Nephron progenitor cell (in vitro differentiated cells): ENCODE measurements around the gene KIAA1549.
A peak's percentile ranks its signal among the peaks of the same experiment; 100 is the strongest.

Experiments
- DNase-seq: peaks from one replicate; pipeline ENCODE4 v3.0.0; 2021
- H3K27ac Mint-ChIP-seq: 2 replicates; pipeline ENCODE4 v1.8.0; 2021; ENCODE audit warnings: mild to moderate bottlenecking, moderate library complexity, mixed read lengths
- H3K27me3 Mint-ChIP-seq: 2 replicates; pipeline ENCODE4 v1.8.0; 2021; ENCODE audit warnings: mild to moderate bottlenecking, low read depth, mixed read lengths; ENCODE audit not compliant: poor library complexity
- H3K36me3 Mint-ChIP-seq: 2 replicates; pipeline ENCODE4 v1.8.0; 2021; ENCODE audit warnings: low read depth, mixed read lengths
- H3K4me1 Mint-ChIP-seq: 2 replicates; pipeline ENCODE4 v1.8.0; 2021; ENCODE audit warnings: mixed read lengths
- H3K4me3 Mint-ChIP-seq: 2 replicates; pipeline ENCODE4 v1.8.0; 2021; ENCODE audit warnings: mild to moderate bottlenecking, moderate library complexity, mixed read lengths
- H3K9me3 Mint-ChIP-seq: 2 replicates; pipeline ENCODE4 v1.8.0; 2021; ENCODE audit warnings: mild to moderate bottlenecking, moderate library complexity, mixed read lengths
- CTCF ChIP-seq: fragments of 200-600 bp; sonication (generic); IDR thresholded peaks from 2 replicates; pipeline ENCODE4 v1.5.0; 2021; ENCODE audit warnings: antibody characterized with exemption

The KIAA1549 gene

GRCh38 chr7:138872576-138872975 is 108.6 kb downstream of the KIAA1549 start:
- no peak overlapping the region for H3K4me3 Mint-ChIP-seq
- peaks cover 75% of the 10 kb centered on the region for H3K36me3 Mint-ChIP-seq
- H3K27me3 Mint-ChIP-seq = no peaks in the 10 kb centered on the region
- DNase-seq = no peak
- H3K27ac Mint-ChIP-seq = no peak overlapping the region
- peaks cover 12% of the 10 kb centered on the region for H3K4me1 Mint-ChIP-seq
- H3K9me3 Mint-ChIP-seq = no peaks in the 10 kb centered on the region
- TF ChIP-seq CTCF = no peak

- Mint-ChIP-seq H3K9me3 (no peaks in the 10 kb centered on the region), H3K27me3 (no peaks in the 10 kb centered on the region), H3K4me3 (no peak overlapping the region), H3K27ac (no peak overlapping the region), H3K4me1 (peaks cover 12% of the 10 kb centered on the region), H3K36me3 (peaks cover 79% of the 10 kb centered on the region)
- TF ChIP-seq CTCF = no peak
- no peak for DNase-seq
Observed at GRCh38 chr7:138871814-138872090, 109.4 kb downstream of the KIAA1549 start.

- no peak for DNase-seq
- H3K27me3 Mint-ChIP-seq = no peaks in the 10 kb centered on the region
- H3K36me3 Mint-ChIP-seq = peaks cover 77% of the 10 kb centered on the region
- H3K4me1 Mint-ChIP-seq = peaks cover 12% of the 10 kb centered on the region
- no peak overlapping the region for H3K4me3 Mint-ChIP-seq
- no peak for TF ChIP-seq CTCF
- no peaks in the 10 kb centered on the region for H3K9me3 Mint-ChIP-seq
- H3K27ac Mint-ChIP-seq = peak overlapping the region; percentile 69
Observed at GRCh38 chr7:138871065-138871813, 110.0 kb downstream of the KIAA1549 start.

GRCh38 chr7:138869353-138869752 is 111.8 kb downstream of the KIAA1549 start:
- peaks cover 77% of the 10 kb centered on the region for H3K36me3 Mint-ChIP-seq
- H3K4me1 Mint-ChIP-seq = peaks cover 12% of the 10 kb centered on the region
- DNase-seq = no peak
- no peaks in the 10 kb centered on the region for H3K27me3 Mint-ChIP-seq
- peak overlapping the region; percentile 34 for H3K27ac Mint-ChIP-seq
- TF ChIP-seq CTCF = no peak
- H3K9me3 Mint-ChIP-seq = no peaks in the 10 kb centered on the region
- H3K4me3 Mint-ChIP-seq = no peak overlapping the region

- no peaks in the 10 kb centered on the region for H3K27me3 Mint-ChIP-seq
- no peak overlapping the region for H3K4me3 Mint-ChIP-seq
- DNase-seq = no peak
- TF ChIP-seq CTCF = no peak
- peaks cover 12% of the 10 kb centered on the region for H3K4me1 Mint-ChIP-seq
- peaks cover 80% of the 10 kb centered on the region for H3K36me3 Mint-ChIP-seq
- no peaks in the 10 kb centered on the region for H3K9me3 Mint-ChIP-seq
- H3K27ac Mint-ChIP-seq = peak overlapping the region; percentile 90
Observed at GRCh38 chr7:138868711-138869110, 112.5 kb downstream of the KIAA1549 start.

GRCh38 chr7:138867744-138868143 is 113.4 kb downstream of the KIAA1549 start:
- Mint-ChIP-seq H3K27me3 (no peaks in the 10 kb centered on the region), H3K4me3 (no peak overlapping the region), H3K4me1 (peaks cover 4% of the 10 kb centered on the region), H3K9me3 (no peaks in the 10 kb centered on the region), H3K27ac (no peak overlapping the region), H3K36me3 (peaks cover 85% of the 10 kb centered on the region)
- TF ChIP-seq CTCF = no peak
- DNase-seq = no peak
